Measurements from ENCODE around the gene KCNB1.
"Not testable (repeated sequence)": the region's sequence is repeated elsewhere in the genome, so short reads cannot be mapped to it uniquely, and the experiment has no call there.

KCNB1 gene

DNA sequence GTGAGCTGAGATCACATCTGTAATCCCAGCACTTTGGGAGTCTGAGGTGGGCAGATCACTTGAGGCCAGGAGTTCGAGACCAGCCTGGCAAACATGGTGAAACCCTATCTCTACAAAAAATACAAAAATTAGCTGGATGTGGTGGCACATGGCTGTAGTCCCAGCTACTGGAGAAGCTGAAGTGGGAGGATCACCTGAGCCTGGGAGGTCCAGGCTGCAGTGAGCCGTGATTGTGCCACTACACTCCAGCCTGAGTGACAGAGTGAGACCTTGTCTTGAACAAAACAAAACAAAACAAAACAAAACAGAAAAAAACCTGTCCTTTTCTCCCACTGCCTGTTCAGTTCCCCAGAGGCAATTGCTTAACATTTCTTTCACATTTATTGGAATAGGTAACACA, 168.4 kb downstream of the KCNB1 start:
- DNase-seq, result not testable (repeated sequence)

Measured in inflammatory macrophage (primary cell).